IPS-18a (cell line): ENCODE results near the gene PAPLN.

Experiments used
- H3K27ac ChIP-seq: one replicate; pipeline ENCODE4 v1.5.1; 2013; ENCODE audit warnings: low read length
- H3K27me3 ChIP-seq: one replicate; pipeline ENCODE4 v1.6.1; 2013; ENCODE audit warnings: mild to moderate bottlenecking, low read length; ENCODE audit not compliant: control insufficient read depth, insufficient read depth
- H3K36me3 ChIP-seq: one replicate; pipeline ENCODE4 v1.6.1; 2013; ENCODE audit warnings: low read depth, low read length; ENCODE audit not compliant: control insufficient read depth
- H3K4me1 ChIP-seq: one replicate; pipeline ENCODE4 v1.6.1; 2013; ENCODE audit warnings: low read depth, low read length; ENCODE audit not compliant: control insufficient read depth
- H3K4me3 ChIP-seq: one replicate; pipeline ENCODE4 v1.5.1; 2013; ENCODE audit warnings: low read length
- H3K9ac ChIP-seq: one replicate; pipeline ENCODE4 v1.6.1; 2013; ENCODE audit warnings: mild to moderate bottlenecking, low read length, moderate library complexity
- H3K9me3 ChIP-seq: one replicate; pipeline ENCODE4 v1.6.1; 2013; ENCODE audit warnings: low read depth, low read length; ENCODE audit not compliant: control insufficient read depth

Gene PAPLN

DNA sequence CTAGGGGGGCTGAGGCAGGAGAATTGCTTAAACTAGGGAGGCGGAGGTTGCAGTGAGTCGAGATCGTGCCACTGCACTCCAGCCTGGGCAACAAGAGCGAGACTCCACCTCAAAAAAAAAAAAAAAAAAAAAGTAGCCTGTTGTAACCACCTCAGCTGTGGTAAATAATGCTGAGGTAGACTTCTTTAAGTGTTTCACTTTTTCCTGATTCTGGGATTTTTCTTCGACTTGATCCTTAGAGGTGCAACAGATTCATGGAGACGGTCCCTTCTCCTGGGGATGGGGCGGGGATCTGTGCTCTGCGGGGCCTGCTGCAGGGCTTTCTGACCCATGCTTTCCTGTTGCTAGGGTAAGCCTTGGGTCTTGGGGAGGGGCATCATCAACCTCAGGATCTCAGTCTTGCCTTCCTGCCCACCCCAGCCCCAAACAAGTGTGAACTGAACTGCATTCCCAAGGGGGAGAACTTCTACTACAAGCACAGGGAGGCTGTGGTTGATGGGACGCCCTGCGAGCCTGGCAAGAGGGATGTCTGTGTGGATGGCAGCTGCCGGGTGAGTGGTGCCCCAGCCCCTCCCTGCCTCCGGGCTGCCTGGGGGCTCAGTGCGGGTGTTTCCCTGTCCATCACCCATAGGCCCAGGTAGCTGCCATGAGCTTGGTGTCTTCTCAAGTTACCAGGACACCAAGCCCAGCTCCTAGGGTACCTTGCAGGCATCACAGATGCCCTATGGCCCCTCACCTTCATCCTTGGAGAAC is 12.4 kb downstream of the PAPLN start:
- no peak overlapping the region for H3K4me3 ChIP-seq
- H3K27ac ChIP-seq: no peak overlapping the region
- H3K36me3 ChIP-seq: no peaks in the 10 kb centered on the region
- H3K4me1 ChIP-seq: no peaks in the 10 kb centered on the region
- no peak overlapping the region for H3K9ac ChIP-seq
- no peaks in the 10 kb centered on the region for H3K27me3 ChIP-seq
- H3K9me3 ChIP-seq: no peaks in the 10 kb centered on the region

DNA sequence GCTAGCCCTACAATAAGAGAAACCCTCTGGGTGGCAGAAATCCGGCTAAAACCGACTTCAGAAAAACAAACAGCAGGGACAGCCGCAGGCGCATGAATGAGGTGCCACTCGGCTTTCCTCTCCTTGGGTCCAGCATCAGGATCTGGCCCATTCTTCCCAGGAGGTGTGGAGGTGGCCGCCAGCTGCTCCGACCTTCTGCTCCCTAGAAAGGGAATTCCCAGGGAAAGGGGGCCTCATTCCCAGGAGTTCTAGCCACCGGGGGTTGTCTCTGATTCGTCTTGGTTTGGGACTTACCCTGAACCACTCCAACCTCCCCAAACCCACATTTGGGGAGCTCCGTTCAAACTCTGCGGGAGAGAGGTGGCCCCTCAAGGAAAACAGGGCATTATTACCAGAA is 13.0 kb downstream of the PAPLN start:
- Histone ChIP-seq H3K9me3 (no peaks in the 10 kb centered on the region), H3K36me3 (no peaks in the 10 kb centered on the region), H3K4me3 (no peak overlapping the region), H3K27ac (no peak overlapping the region), H3K4me1 (no peaks in the 10 kb centered on the region), H3K9ac (no peak overlapping the region), H3K27me3 (no peaks in the 10 kb centered on the region)

DNA sequence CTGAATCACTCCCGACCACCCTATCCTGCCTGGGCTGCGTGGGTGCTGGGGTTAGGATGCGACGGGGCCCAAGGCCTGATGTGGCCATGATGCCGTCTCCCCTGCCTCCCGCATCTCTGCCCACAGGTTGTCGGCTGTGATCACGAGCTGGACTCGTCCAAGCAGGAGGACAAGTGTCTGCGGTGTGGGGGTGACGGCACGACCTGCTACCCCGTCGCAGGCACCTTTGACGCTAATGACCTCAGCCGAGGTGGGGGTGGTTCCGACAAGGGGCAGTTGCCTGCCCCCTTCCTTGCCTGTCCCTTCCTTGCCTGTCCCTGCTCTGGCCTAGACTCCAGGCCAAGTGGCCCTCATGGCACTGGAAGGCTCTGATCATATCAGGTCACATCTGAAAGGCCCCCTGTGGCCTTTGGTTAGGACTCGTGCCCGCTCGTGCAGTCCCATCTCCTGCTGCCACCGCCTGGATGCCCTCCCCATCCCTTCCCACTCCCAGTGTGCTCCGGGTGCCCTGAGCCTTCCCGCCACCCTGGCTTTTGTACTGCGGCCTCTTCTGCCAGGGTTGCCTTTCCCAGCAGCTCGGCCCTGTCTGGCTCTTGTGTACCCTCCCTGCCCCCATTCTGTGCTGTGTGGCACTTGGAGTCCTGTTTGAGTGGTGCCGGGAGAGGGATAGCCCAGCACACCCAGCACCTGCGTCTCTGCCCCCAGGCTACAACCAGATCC is 13.6 kb downstream of the PAPLN start:
- Histone ChIP-seq H3K27ac (no peak overlapping the region), H3K27me3 (no peaks in the 10 kb centered on the region), H3K36me3 (no peaks in the 10 kb centered on the region), H3K9me3 (no peaks in the 10 kb centered on the region), H3K9ac (no peak overlapping the region), H3K4me3 (no peak overlapping the region), H3K4me1 (no peaks in the 10 kb centered on the region)

- Histone ChIP-seq H3K9me3 (no peaks in the 10 kb centered on the region), H3K4me1 (no peaks in the 10 kb centered on the region), H3K9ac (no peak overlapping the region), H3K4me3 (no peak overlapping the region), H3K27me3 (no peaks in the 10 kb centered on the region), H3K27ac (no peak overlapping the region), H3K36me3 (no peaks in the 10 kb centered on the region)
Measured at GRCh38 chr14:73251516-73252215, 14.4 kb downstream of the PAPLN start.

GRCh38 chr14:73252491-73253322 is 15.4 kb downstream of the PAPLN start:
- Histone ChIP-seq H3K36me3 (no peaks in the 10 kb centered on the region), H3K27ac (no peak overlapping the region), H3K9me3 (no peaks in the 10 kb centered on the region), H3K4me3 (no peak overlapping the region), H3K4me1 (no peaks in the 10 kb centered on the region), H3K27me3 (no peaks in the 10 kb centered on the region), H3K9ac (no peak overlapping the region)

- Histone ChIP-seq H3K4me1 (no peaks in the 10 kb centered on the region), H3K4me3 (no peak overlapping the region), H3K36me3 (no peaks in the 10 kb centered on the region), H3K27ac (no peak overlapping the region), H3K27me3 (no peaks in the 10 kb centered on the region), H3K9me3 (no peaks in the 10 kb centered on the region), H3K9ac (no peak overlapping the region)
Measured at GRCh38 chr14:73253323-73253610, 16.0 kb downstream of the PAPLN start.

GRCh38 chr14:73253721-73254120 is 16.4 kb downstream of the PAPLN start:
- H3K27me3 ChIP-seq: no peaks in the 10 kb centered on the region
- H3K9ac ChIP-seq: no peak overlapping the region
- H3K4me1 ChIP-seq: no peaks in the 10 kb centered on the region
- no peak overlapping the region for H3K4me3 ChIP-seq
- H3K36me3 ChIP-seq: no peaks in the 10 kb centered on the region
- H3K27ac ChIP-seq: no peak overlapping the region
- H3K9me3 ChIP-seq: no peaks in the 10 kb centered on the region

- H3K36me3 ChIP-seq: no peaks in the 10 kb centered on the region
- H3K4me3 ChIP-seq: no peak overlapping the region
- H3K9ac ChIP-seq: no peak overlapping the region
- no peaks in the 10 kb centered on the region for H3K27me3 ChIP-seq
- H3K9me3 ChIP-seq: no peaks in the 10 kb centered on the region
- H3K4me1 ChIP-seq: no peaks in the 10 kb centered on the region
- H3K27ac ChIP-seq: no peak overlapping the region
Measured at GRCh38 chr14:73254247-73255004, 17.1 kb downstream of the PAPLN start.

DNA sequence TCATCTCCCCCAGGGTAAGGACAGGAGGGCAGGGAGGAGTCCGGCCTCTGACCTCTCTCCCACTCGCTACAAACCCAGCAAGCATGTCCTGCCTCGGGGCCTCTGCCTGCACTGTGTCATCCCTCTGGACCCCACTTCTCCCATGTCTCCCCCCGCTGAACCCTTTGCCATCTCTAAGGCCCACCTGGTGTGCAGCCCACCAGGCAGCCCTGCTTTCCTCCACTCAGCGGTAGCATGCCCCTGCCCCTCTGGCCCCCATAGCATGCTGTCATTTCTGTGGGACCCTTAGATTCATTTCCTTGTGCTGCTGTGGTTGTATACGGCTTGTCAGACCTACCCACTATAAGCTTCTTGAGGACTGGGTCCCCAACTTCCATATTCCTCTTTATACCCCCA is 17.7 kb downstream of the PAPLN start:
- Histone ChIP-seq H3K9ac (no peak overlapping the region), H3K36me3 (no peaks in the 10 kb centered on the region), H3K4me1 (no peaks in the 10 kb centered on the region), H3K27ac (no peak overlapping the region), H3K9me3 (no peaks in the 10 kb centered on the region), H3K27me3 (no peaks in the 10 kb centered on the region), H3K4me3 (no peak overlapping the region)

- Histone ChIP-seq H3K4me3 (no peak overlapping the region), H3K9ac (no peak overlapping the region), H3K27ac (no peak overlapping the region), H3K9me3 (no peaks in the 10 kb centered on the region), H3K27me3 (no peaks in the 10 kb centered on the region), H3K36me3 (no peaks in the 10 kb centered on the region), H3K4me1 (no peaks in the 10 kb centered on the region)
Measured at GRCh38 chr14:73255693-73256225, 18.5 kb downstream of the PAPLN start.
